Neural crest cell (in vitro differentiated cells): ENCODE results near the gene LRRC59. TPM values are rescaled to one million over a fixed set of nuclear protein-coding genes. Genes with fewer than 3 reads are reported as not detected.

ENCODE experiments used
- DNase-seq: peaks from one replicate; pipeline ENCODE4 v3.0.0; 2021; ENCODE audit warnings: low read depth, mixed read lengths, low spot score
- H3K27ac Mint-ChIP-seq: one replicate; pipeline ENCODE4 v1.8.0; 2021; ENCODE audit warnings: mild to moderate bottlenecking, mixed read lengths; ENCODE audit not compliant: unreplicated experiment
- H3K27me3 Mint-ChIP-seq: 2 replicates; pipeline ENCODE4 v1.8.0; 2021; ENCODE audit warnings: low read depth, mild to moderate bottlenecking, mixed read lengths
- H3K36me3 Mint-ChIP-seq: 2 replicates; pipeline ENCODE4 v1.8.0; 2021; ENCODE audit warnings: low read depth, mild to moderate bottlenecking, mixed read lengths
- H3K4me1 Mint-ChIP-seq: 2 replicates; pipeline ENCODE4 v1.8.0; 2021; ENCODE audit warnings: mixed read lengths
- H3K4me3 Mint-ChIP-seq: one replicate; pipeline ENCODE4 v1.8.0; 2021; ENCODE audit warnings: mild to moderate bottlenecking, mixed read lengths
- H3K9me3 Mint-ChIP-seq: 2 replicates; pipeline ENCODE4 v1.8.0; 2021; ENCODE audit warnings: mixed read lengths
- long read RNA-seq: library from polyadenylated mRNA; unstranded; transcript quantifications from one replicate; pipeline ENCODE4 v2.0.0, GENCODE V29; 2020
- total RNA-seq: library from RNA; stranded (reverse); gene quantifications from 2 replicates; pipeline ENCODE4 v1.2.1, GENCODE V29; 2021
- TF ChIP-seq, protein P1 (sequence below): fragments of 200-600 bp; sonication (generic); conservative IDR thresholded peaks from 2 replicates; pipeline ENCODE4 v1.5.0; 2021; ENCODE audit warnings: antibody characterized with exemption, mild to moderate bottlenecking

Gene LRRC59
- total RNA-seq: 92.3 and 92.7 TPM in 2 replicates
- long read RNA-seq, transcript LRRC59-201 (7 exons, 2,910 nt): major isoform, 9 of 14 reads
- long read RNA-seq, partial matches to known transcripts: 0 of 14 reads
- long read RNA-seq, other reads (novel, unspliced or antisense): 5 of 14 reads

DNA sequence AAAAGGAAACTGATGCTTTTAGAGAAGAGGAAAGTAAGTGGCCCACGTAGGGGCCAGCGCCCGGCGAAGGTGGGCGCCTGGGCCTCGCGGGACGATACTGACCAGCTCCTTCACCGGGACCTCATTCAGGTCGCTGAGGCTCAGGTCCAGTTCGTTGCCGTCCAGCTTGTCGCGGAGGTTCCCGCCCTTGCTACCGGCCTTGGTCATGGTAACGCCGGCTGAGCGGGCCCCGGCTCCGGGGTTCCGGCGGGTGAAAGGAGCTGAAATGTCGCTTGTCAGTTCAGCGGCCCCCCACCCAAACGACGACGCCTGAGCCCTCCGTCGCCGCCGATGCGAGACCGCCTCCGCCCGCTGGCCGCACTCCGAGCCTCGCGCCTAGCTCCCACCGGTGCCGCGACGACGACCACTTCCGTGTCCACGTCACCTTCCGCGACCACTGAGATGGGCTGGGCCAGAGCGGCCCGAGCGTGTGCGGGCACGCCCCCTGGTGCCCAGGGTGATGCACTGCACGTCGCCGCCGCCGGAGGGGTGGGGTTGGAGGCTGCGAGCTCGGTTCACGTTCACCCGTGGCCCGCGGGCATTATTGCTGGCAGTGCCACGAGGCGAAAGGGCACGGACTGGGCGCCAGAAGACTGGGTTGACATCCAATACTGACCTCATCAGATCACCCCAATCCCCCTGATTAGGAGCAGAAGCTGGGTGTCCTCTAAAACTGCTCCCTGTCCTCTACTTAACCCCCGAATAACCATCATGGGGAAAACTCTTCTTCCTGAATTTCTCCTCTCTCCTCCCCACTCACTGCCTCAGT, at the start of gene LRRC59:
Gene LRRC59 (minus strand): TSS at position 413 of the 808 bp plus-strand sequence. CDS start 206 bp downstream, at position 207.
- TF ChIP-seq, protein P1, sequence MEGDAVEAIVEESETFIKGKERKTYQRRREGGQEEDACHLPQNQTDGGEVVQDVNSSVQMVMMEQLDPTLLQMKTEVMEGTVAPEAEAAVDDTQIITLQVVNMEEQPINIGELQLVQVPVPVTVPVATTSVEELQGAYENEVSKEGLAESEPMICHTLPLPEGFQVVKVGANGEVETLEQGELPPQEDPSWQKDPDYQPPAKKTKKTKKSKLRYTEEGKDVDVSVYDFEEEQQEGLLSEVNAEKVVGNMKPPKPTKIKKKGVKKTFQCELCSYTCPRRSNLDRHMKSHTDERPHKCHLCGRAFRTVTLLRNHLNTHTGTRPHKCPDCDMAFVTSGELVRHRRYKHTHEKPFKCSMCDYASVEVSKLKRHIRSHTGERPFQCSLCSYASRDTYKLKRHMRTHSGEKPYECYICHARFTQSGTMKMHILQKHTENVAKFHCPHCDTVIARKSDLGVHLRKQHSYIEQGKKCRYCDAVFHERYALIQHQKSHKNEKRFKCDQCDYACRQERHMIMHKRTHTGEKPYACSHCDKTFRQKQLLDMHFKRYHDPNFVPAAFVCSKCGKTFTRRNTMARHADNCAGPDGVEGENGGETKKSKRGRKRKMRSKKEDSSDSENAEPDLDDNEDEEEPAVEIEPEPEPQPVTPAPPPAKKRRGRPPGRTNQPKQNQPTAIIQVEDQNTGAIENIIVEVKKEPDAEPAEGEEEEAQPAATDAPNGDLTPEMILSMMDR: peak; percentile 98
- peak within 1 kb of the TSS; percentile 89 for H3K27ac Mint-ChIP-seq

DNA sequence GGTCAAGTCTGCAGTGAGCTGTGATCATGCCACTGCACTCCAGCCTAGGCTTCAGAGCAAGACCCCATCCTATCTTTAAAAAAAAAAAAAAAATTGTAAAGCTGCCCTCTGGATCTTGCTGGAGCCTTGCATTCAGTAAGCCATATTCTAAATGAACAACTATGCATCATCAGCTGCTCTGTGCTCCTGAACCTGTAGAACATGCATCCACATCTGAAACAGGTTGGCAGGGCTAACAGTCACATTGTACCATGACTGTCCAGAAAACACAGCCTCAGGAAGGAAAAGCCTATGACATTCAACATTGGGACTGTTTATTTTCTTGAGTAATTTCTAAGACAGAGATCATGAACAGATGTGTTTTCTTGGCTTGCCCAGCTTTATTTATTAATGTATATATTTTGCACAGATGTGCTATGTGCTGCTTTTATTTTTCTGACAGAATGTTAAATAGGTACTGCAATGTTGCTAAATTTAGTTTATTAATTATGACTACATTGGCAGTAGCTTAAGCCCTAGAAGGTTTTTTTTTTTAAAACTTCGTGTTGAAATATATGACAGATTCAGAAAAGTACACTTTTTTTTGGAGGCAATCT, 48.5 kb upstream of the LRRC59 start:
- no peaks in the 10 kb centered on the region for H3K27me3 Mint-ChIP-seq
- H3K36me3 Mint-ChIP-seq: no peaks in the 10 kb centered on the region
- H3K9me3 Mint-ChIP-seq: no peaks in the 10 kb centered on the region
- no peak for DNase-seq
- no peak overlapping the region for H3K4me3 Mint-ChIP-seq
- TF ChIP-seq, protein P1: no peak
- H3K27ac Mint-ChIP-seq: no peak overlapping the region
- no peaks in the 10 kb centered on the region for H3K4me1 Mint-ChIP-seq

More for the DNA sequence above, at the start of gene LRRC59:
- DNase-seq: peak; percentile 95
- Mint-ChIP-seq H3K36me3 (peaks cover 3% of the 10 kb centered on the region), H3K27me3 (no peaks in the 10 kb centered on the region), H3K9me3 (no peaks in the 10 kb centered on the region), H3K4me1 (peaks cover 22% of the 10 kb centered on the region), H3K4me3 (peak within 1 kb of the TSS; percentile 95)

DNA sequence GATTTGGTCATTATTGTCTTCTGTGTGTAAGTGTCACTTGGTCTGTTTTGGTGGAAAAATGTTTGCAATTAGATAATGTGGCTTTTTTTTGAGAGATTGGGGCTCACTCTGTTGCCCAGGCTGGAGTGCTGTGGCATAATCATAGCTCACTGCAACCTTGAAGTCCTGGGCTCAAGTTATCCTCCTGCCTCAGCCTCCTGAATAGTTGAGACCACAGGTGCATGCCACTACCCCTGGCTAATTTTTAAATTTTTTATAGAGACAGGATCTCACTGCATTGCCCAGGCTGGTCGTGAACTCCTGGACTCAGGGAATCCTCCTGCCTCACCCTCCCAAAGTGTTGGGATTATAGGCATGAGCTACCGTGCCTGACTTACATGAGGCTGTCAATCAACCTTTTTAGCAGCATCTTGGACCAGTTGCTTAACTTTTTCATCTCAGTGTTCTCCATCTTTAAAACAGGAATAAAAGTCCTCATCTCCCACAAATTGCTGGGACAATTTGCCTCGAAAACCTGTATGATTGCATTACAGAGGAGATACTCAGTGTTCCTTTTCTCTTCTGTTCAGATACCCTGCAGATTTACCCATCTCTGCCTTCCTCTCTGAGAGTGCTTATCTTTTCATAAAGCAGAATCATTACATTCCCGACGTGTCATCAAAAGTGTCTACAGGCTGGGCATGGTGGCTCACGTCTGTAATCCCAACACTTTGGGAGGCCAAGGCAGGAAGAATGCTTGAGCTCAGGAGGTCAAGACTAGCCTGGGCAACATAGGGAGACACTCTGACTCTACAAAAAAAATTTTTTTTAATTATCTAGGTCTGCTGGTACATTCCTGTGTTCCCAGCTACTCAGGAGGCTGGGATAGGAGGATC, 47.8 kb upstream of the LRRC59 start:
- Mint-ChIP-seq H3K4me1 (peaks cover 3% of the 10 kb centered on the region), H3K27me3 (no peaks in the 10 kb centered on the region), H3K36me3 (no peaks in the 10 kb centered on the region), H3K27ac (no peak overlapping the region), H3K9me3 (no peaks in the 10 kb centered on the region), H3K4me3 (no peak overlapping the region)
- no peak for DNase-seq
- TF ChIP-seq, protein P1: no peak

DNA sequence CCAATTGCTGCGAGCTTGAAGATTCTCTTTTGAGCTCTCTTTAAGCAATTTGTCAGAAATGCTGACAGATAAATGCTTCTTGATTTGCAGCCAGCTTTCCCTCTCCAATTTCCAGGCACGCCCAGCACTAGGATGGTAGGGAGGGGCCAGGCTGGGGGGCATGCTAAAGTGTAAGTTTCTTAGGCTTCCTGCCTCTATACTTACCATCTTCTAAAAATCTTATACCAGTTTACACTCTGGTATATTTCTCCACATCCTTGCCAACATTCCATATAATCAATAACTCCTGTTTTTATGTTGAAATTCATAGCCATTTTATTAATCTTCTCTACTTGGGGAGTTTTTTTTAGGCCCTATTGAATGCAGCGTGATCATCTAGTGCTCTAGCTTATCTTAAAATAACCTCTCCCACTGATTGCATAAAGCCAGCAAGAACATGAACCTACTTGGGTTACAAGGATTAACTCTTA, 46.2 kb upstream of the LRRC59 start:
- no peak for DNase-seq
- Mint-ChIP-seq H3K9me3 (no peaks in the 10 kb centered on the region), H3K36me3 (no peaks in the 10 kb centered on the region), H3K4me1 (peaks cover 3% of the 10 kb centered on the region), H3K4me3 (no peak overlapping the region), H3K27ac (no peak overlapping the region), H3K27me3 (no peaks in the 10 kb centered on the region)
- TF ChIP-seq, protein P1: no peak
